OCI-LY7 (cell line): ENCODE measurements around the gene DHRS7C.

ENCODE experiments used
- CTCF ChIP-seq: fragments of 200-600 bp; sonication (generic); conservative IDR thresholded peaks from 2 replicates; pipeline ENCODE4 v1.5.1; 2014; ENCODE audit warnings: mild to moderate bottlenecking, antibody characterized with exemption, low read length, moderate library complexity, mixed read lengths
- EZH2phosphoT487 ChIP-seq: fragments of 200-600 bp; sonication (generic); IDR thresholded peaks from 2 replicates; pipeline ENCODE4 v1.6.1; 2018; ENCODE audit warnings: low read depth, borderline replicate concordance, mild to moderate bottlenecking, mixed run types, antibody characterized with exemption, low read length, moderate library complexity, mixed read lengths

- TF ChIP-seq CTCF = no peak
- no peak for TF ChIP-seq EZH2phosphoT487
These were observed 18.7 kb downstream of the DHRS7C start for GRCh38 chr17:9772658-9773057.
